ENCODE results near the gene CA5B.

GRCh38 chrX:15797707-15798106 is 59.6 kb downstream of the CA5B start:
- TF ChIP-seq BMI1 (IDR thresholded peaks at IDR 0.05; ENCODE audit: borderline replicate concordance) (no peak), POLR2A (IDR thresholded peaks at IDR 0.05; ENCODE audit: low read depth, low read length) (no peak), REST (IDR thresholded peaks at IDR 0.05; ENCODE audit: low read depth, low read length) (no peak), EP300 (IDR thresholded peaks at IDR 0.05; ENCODE audit: borderline replicate concordance in 1 of 2, control insufficient read depth in 1 of 2, low read depth in 2 of 2, low read length in 2 of 2) (no peak), PML (IDR thresholded peaks at IDR 0.05; ENCODE audit: low read length) (no peak)

Measured in GM12878 (cell line).